ENCODE data around the gene GTSF1L.

GTSF1L gene

DNA sequence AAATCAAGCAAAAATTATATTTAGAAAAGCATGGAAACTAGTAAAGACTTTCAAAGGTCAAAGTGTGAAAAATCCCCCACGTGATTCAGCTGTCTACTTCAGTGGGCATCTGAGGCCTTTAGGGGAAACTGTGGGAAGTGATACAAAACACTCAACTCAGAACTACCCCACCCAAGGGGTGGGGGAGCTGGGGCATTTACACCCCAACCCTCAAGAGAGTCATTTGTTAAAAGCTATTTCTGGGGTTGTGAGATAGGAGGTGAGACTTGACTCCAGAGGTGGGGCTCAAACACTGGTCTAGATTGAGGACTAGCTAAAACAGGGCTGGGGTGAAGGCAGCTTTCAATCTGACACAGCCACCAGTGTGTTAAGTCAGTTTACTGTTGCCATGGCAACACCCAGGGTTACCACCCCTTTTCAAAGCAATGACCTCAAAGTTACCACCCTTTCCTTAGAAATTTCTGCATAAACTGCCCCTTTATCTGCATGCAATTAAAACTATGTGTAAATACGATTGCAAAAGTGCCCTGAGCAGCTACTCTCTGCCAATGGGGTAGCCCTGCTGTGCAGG, 9.9 kb upstream of the GTSF1L start:
- no peak for ATAC-seq
- no peak for TF ChIP-seq ISL1 (CRISPR knock-in tag; IDR thresholded peaks at IDR 0.05)
- no peak for TF ChIP-seq ARNTL (CRISPR knock-in tag; IDR thresholded peaks at IDR 0.05; ENCODE audit: borderline replicate concordance, low read depth)
- TF ChIP-seq, protein P1, sequence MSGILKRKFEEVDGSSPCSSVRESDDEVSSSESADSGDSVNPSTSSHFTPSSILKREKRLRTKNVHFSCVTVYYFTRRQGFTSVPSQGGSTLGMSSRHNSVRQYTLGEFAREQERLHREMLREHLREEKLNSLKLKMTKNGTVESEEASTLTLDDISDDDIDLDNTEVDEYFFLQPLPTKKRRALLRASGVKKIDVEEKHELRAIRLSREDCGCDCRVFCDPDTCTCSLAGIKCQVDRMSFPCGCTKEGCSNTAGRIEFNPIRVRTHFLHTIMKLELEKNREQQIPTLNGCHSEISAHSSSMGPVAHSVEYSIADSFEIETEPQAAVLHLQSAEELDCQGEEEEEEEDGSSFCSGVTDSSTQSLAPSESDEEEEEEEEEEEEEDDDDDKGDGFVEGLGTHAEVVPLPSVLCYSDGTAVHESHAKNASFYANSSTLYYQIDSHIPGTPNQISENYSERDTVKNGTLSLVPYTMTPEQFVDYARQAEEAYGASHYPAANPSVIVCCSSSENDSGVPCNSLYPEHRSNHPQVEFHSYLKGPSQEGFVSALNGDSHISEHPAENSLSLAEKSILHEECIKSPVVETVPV (CRISPR knock-in tag; IDR thresholded peaks at IDR 0.05): no peak
- TF ChIP-seq, protein P2, sequence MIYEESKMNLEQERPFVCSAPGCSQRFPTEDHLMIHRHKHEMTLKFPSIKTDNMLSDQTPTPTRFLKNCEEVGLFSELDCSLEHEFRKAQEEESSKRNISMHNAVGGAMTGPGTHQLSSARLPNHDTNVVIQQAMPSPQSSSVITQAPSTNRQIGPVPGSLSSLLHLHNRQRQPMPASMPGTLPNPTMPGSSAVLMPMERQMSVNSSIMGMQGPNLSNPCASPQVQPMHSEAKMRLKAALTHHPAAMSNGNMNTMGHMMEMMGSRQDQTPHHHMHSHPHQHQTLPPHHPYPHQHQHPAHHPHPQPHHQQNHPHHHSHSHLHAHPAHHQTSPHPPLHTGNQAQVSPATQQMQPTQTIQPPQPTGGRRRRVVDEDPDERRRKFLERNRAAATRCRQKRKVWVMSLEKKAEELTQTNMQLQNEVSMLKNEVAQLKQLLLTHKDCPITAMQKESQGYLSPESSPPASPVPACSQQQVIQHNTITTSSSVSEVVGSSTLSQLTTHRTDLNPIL (CRISPR knock-in tag; IDR thresholded peaks at IDR 0.05; ENCODE audit: low read depth): no peak
- TF ChIP-seq ZNF70 (CRISPR knock-in tag; IDR thresholded peaks at IDR 0.05): no peak
- TF ChIP-seq ESRRG (CRISPR knock-in tag; IDR thresholded peaks at IDR 0.05): no peak
- no peak for TF ChIP-seq ZNF565 (CRISPR knock-in tag; conservative IDR thresholded peaks at IDR 0.05; ENCODE audit: low read depth)
- no peak for TF ChIP-seq OSR1 (CRISPR knock-in tag; IDR thresholded peaks at IDR 0.05)
- TF ChIP-seq ZNF8 (CRISPR knock-in tag; IDR thresholded peaks at IDR 0.05): no peak
- TF ChIP-seq, protein P3, sequence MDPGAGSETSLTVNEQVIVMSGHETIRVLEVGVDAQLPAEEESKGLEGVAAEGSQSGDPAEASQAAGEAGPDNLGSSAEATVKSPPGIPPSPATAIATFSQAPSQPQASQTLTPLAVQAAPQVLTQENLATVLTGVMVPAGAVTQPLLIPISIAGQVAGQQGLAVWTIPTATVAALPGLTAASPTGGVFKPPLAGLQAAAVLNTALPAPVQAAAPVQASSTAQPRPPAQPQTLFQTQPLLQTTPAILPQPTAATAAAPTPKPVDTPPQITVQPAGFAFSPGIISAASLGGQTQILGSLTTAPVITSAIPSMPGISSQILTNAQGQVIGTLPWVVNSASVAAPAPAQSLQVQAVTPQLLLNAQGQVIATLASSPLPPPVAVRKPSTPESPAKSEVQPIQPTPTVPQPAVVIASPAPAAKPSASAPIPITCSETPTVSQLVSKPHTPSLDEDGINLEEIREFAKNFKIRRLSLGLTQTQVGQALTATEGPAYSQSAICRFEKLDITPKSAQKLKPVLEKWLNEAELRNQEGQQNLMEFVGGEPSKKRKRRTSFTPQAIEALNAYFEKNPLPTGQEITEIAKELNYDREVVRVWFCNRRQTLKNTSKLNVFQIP (CRISPR knock-in tag; IDR thresholded peaks at IDR 0.05; ENCODE audit: borderline replicate concordance, low read depth): no peak
- TF ChIP-seq ZFP30 (CRISPR knock-in tag; IDR thresholded peaks at IDR 0.05): no peak
- no peak for TF ChIP-seq GLIS3 (CRISPR knock-in tag; IDR thresholded peaks at IDR 0.05)
- no peak for TF ChIP-seq ZC3H10 (CRISPR knock-in tag; IDR thresholded peaks at IDR 0.05)
- no peak for TF ChIP-seq PPARA (CRISPR knock-in tag; IDR thresholded peaks at IDR 0.05; ENCODE audit: borderline replicate concordance)
- TF ChIP-seq, protein P4, sequence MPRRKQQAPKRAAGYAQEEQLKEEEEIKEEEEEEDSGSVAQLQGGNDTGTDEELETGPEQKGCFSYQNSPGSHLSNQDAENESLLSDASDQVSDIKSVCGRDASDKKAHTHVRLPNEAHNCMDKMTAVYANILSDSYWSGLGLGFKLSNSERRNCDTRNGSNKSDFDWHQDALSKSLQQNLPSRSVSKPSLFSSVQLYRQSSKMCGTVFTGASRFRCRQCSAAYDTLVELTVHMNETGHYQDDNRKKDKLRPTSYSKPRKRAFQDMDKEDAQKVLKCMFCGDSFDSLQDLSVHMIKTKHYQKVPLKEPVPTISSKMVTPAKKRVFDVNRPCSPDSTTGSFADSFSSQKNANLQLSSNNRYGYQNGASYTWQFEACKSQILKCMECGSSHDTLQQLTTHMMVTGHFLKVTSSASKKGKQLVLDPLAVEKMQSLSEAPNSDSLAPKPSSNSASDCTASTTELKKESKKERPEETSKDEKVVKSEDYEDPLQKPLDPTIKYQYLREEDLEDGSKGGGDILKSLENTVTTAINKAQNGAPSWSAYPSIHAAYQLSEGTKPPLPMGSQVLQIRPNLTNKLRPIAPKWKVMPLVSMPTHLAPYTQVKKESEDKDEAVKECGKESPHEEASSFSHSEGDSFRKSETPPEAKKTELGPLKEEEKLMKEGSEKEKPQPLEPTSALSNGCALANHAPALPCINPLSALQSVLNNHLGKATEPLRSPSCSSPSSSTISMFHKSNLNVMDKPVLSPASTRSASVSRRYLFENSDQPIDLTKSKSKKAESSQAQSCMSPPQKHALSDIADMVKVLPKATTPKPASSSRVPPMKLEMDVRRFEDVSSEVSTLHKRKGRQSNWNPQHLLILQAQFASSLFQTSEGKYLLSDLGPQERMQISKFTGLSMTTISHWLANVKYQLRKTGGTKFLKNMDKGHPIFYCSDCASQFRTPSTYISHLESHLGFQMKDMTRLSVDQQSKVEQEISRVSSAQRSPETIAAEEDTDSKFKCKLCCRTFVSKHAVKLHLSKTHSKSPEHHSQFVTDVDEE (CRISPR knock-in tag; IDR thresholded peaks at IDR 0.05): no peak
- no peak for TF ChIP-seq BACH2 (CRISPR knock-in tag; IDR thresholded peaks at IDR 0.05; ENCODE audit: borderline replicate concordance)
- TF ChIP-seq ZFP3 (CRISPR knock-in tag; IDR thresholded peaks at IDR 0.05): no peak
- no peak for TF ChIP-seq TCF4 (CRISPR knock-in tag; IDR thresholded peaks at IDR 0.05; ENCODE audit: borderline replicate concordance)
- TF ChIP-seq, protein P5, sequence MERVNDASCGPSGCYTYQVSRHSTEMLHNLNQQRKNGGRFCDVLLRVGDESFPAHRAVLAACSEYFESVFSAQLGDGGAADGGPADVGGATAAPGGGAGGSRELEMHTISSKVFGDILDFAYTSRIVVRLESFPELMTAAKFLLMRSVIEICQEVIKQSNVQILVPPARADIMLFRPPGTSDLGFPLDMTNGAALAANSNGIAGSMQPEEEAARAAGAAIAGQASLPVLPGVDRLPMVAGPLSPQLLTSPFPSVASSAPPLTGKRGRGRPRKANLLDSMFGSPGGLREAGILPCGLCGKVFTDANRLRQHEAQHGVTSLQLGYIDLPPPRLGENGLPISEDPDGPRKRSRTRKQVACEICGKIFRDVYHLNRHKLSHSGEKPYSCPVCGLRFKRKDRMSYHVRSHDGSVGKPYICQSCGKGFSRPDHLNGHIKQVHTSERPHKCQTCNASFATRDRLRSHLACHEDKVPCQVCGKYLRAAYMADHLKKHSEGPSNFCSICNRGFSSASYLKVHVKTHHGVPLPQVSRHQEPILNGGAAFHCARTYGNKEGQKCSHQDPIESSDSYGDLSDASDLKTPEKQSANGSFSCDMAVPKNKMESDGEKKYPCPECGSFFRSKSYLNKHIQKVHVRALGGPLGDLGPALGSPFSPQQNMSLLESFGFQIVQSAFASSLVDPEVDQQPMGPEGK (CRISPR knock-in tag; IDR thresholded peaks at IDR 0.05; ENCODE audit: borderline replicate concordance): no peak

DNA sequence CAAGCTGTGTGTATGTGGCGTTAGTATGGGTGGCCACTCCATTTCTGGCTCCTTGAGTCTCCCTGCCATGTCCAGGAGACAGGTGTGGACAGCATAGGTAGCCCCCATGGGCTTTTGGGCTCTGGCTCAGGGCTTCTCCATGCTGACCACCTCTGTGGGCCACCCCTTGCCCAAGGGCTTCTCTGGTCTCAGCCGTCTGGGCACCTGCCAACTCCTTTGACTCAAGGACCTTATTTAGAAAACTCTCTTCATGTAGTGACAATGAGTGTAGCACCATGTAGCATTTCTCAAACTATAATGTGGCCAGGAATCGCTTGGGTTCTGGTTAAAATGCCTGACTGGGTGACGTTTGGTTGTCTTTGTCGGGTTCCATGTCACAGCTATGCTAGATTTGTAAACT, 5.1 kb upstream of the GTSF1L start:
- no peak for ATAC-seq
- TF ChIP-seq ARNTL (CRISPR knock-in tag; IDR thresholded peaks at IDR 0.05; ENCODE audit: borderline replicate concordance, low read depth) (no peak), ZNF70 (CRISPR knock-in tag; IDR thresholded peaks at IDR 0.05) (no peak), BACH2 (CRISPR knock-in tag; IDR thresholded peaks at IDR 0.05; ENCODE audit: borderline replicate concordance) (no peak), TOX (CRISPR knock-in tag; IDR thresholded peaks at IDR 0.05; ENCODE audit: borderline replicate concordance) (no peak), ZNF565 (CRISPR knock-in tag; conservative IDR thresholded peaks at IDR 0.05; ENCODE audit: low read depth) (no peak), RARB (CRISPR knock-in tag; IDR thresholded peaks at IDR 0.05) (no peak), ISL1 (CRISPR knock-in tag; IDR thresholded peaks at IDR 0.05) (no peak), OSR1 (CRISPR knock-in tag; IDR thresholded peaks at IDR 0.05) (no peak), ZC3H10 (CRISPR knock-in tag; IDR thresholded peaks at IDR 0.05) (no peak), CSDC2 (CRISPR knock-in tag; IDR thresholded peaks at IDR 0.05) (no peak)
- TF ChIP-seq, protein P5 (CRISPR knock-in tag; IDR thresholded peaks at IDR 0.05; ENCODE audit: borderline replicate concordance): no peak
- TF ChIP-seq, protein P4 (CRISPR knock-in tag; IDR thresholded peaks at IDR 0.05): no peak
- TF ChIP-seq, protein P1 (CRISPR knock-in tag; IDR thresholded peaks at IDR 0.05): no peak
